ENCODE results near the gene PRAMEF8.
"Not testable (repeated sequence)": the region's sequence is repeated elsewhere in the genome, so short reads cannot be mapped to it uniquely, and the experiment has no call there.

Gene PRAMEF8

GRCh38 chr1:13285037-13285436, at the start of gene PRAMEF8:
Gene PRAMEF8 (minus strand): TSS chr1:13285137. CDS start chr1:13284091, 1,046 bp downstream.
- not testable (repeated sequence) for H3K27ac Mint-ChIP-seq; H3K4me3 Mint-ChIP-seq; H3K27me3 Mint-ChIP-seq (ENCODE audit: low read depth); H3K9me3 Mint-ChIP-seq; H3K4me1 Mint-ChIP-seq; H3K36me3 Mint-ChIP-seq (ENCODE audit: low read depth)

- not testable (repeated sequence) for H3K36me3 Mint-ChIP-seq (ENCODE audit: low read depth); H3K27me3 Mint-ChIP-seq (ENCODE audit: low read depth); H3K4me1 Mint-ChIP-seq; H3K4me3 Mint-ChIP-seq; H3K27ac Mint-ChIP-seq; H3K9me3 Mint-ChIP-seq
Measured at GRCh38 chr1:13315281-13315680, 30.3 kb upstream of the PRAMEF8 start, which contains the start of gene PRAMEF15. Gene PRAMEF15 (plus strand): TSS chr1:13315581. CDS start chr1:13318408, 2,827 bp downstream.

- H3K27ac Mint-ChIP-seq; H3K4me3 Mint-ChIP-seq; H3K4me1 Mint-ChIP-seq; H3K27me3 Mint-ChIP-seq (ENCODE audit: low read depth); H3K36me3 Mint-ChIP-seq (ENCODE audit: low read depth); H3K9me3 Mint-ChIP-seq: not testable (repeated sequence)
Measured at GRCh38 chr1:13303239-13303638, 18.3 kb upstream of the PRAMEF8 start, which contains the start of gene PRAMEF33. Gene PRAMEF33 (plus strand): TSS chr1:13303539. CDS start chr1:13305955, 2,416 bp downstream.

GRCh38 chr1:13302197-13302596, 17.3 kb upstream of the PRAMEF8 start:
- not testable (repeated sequence) for H3K4me3 Mint-ChIP-seq; H3K9me3 Mint-ChIP-seq; H3K27ac Mint-ChIP-seq; H3K27me3 Mint-ChIP-seq (ENCODE audit: low read depth); H3K4me1 Mint-ChIP-seq; H3K36me3 Mint-ChIP-seq (ENCODE audit: low read depth)

- H3K27ac Mint-ChIP-seq; H3K4me1 Mint-ChIP-seq; H3K36me3 Mint-ChIP-seq (ENCODE audit: low read depth); H3K27me3 Mint-ChIP-seq (ENCODE audit: low read depth); H3K4me3 Mint-ChIP-seq; H3K9me3 Mint-ChIP-seq: not testable (repeated sequence)
Measured at GRCh38 chr1:13298699-13299098, 13.8 kb upstream of the PRAMEF8 start.

GRCh38 chr1:13297216-13297931, 12.4 kb upstream of the PRAMEF8 start:
- not testable (repeated sequence) for H3K27me3 Mint-ChIP-seq (ENCODE audit: low read depth); H3K4me1 Mint-ChIP-seq; H3K9me3 Mint-ChIP-seq; H3K36me3 Mint-ChIP-seq (ENCODE audit: low read depth); H3K27ac Mint-ChIP-seq; H3K4me3 Mint-ChIP-seq

- H3K9me3 Mint-ChIP-seq; H3K27ac Mint-ChIP-seq; H3K27me3 Mint-ChIP-seq (ENCODE audit: low read depth); H3K36me3 Mint-ChIP-seq (ENCODE audit: low read depth); H3K4me3 Mint-ChIP-seq; H3K4me1 Mint-ChIP-seq: not testable (repeated sequence)
Measured at GRCh38 chr1:13289030-13289429, 4.1 kb upstream of the PRAMEF8 start.

- not testable (repeated sequence) for H3K27ac Mint-ChIP-seq; H3K27me3 Mint-ChIP-seq (ENCODE audit: low read depth); H3K4me1 Mint-ChIP-seq; H3K36me3 Mint-ChIP-seq (ENCODE audit: low read depth); H3K9me3 Mint-ChIP-seq; H3K4me3 Mint-ChIP-seq
Measured at GRCh38 chr1:13279617-13280016, 5.3 kb downstream of the PRAMEF8 start.

- not testable (repeated sequence) for H3K9me3 Mint-ChIP-seq; H3K27me3 Mint-ChIP-seq (ENCODE audit: low read depth); H3K36me3 Mint-ChIP-seq (ENCODE audit: low read depth); H3K4me1 Mint-ChIP-seq; H3K27ac Mint-ChIP-seq; H3K4me3 Mint-ChIP-seq
Measured at GRCh38 chr1:13277016-13277415, 7.9 kb downstream of the PRAMEF8 start.

- not testable (repeated sequence) for H3K36me3 Mint-ChIP-seq (ENCODE audit: low read depth); H3K9me3 Mint-ChIP-seq; H3K27ac Mint-ChIP-seq; H3K27me3 Mint-ChIP-seq (ENCODE audit: low read depth); H3K4me1 Mint-ChIP-seq; H3K4me3 Mint-ChIP-seq
Measured at GRCh38 chr1:13265124-13265523, 19.8 kb downstream of the PRAMEF8 start.

GRCh38 chr1:13253898-13254297, 31.0 kb downstream of the PRAMEF8 start, which contains the start of gene PRAMEF5:
Gene PRAMEF5 (plus strand): TSS chr1:13254198. CDS start chr1:13259269, 5,071 bp downstream.
- H3K4me1 Mint-ChIP-seq; H3K27ac Mint-ChIP-seq; H3K27me3 Mint-ChIP-seq (ENCODE audit: low read depth); H3K9me3 Mint-ChIP-seq; H3K36me3 Mint-ChIP-seq (ENCODE audit: low read depth); H3K4me3 Mint-ChIP-seq: not testable (repeated sequence)

- H3K27me3 Mint-ChIP-seq (ENCODE audit: low read depth); H3K4me3 Mint-ChIP-seq; H3K36me3 Mint-ChIP-seq (ENCODE audit: low read depth); H3K4me1 Mint-ChIP-seq; H3K27ac Mint-ChIP-seq: not testable (repeated sequence)
- H3K9me3 Mint-ChIP-seq, result peaks cover 26% of the 10 kb centered on the region
Measured at GRCh38 chr1:13247122-13247521, 37.8 kb downstream of the PRAMEF8 start.

- H3K4me1 Mint-ChIP-seq; H3K27me3 Mint-ChIP-seq (ENCODE audit: low read depth); H3K36me3 Mint-ChIP-seq (ENCODE audit: low read depth); H3K27ac Mint-ChIP-seq; H3K4me3 Mint-ChIP-seq: not testable (repeated sequence)
- peaks cover 27% of the 10 kb centered on the region for H3K9me3 Mint-ChIP-seq
Measured at GRCh38 chr1:13246554-13246871, 38.4 kb downstream of the PRAMEF8 start.

- H3K4me1 Mint-ChIP-seq; H3K27me3 Mint-ChIP-seq (ENCODE audit: low read depth); H3K4me3 Mint-ChIP-seq; H3K27ac Mint-ChIP-seq; H3K36me3 Mint-ChIP-seq (ENCODE audit: low read depth): not testable (repeated sequence)
- peaks cover 31% of the 10 kb centered on the region for H3K9me3 Mint-ChIP-seq
Measured at GRCh38 chr1:13245841-13246553, 38.9 kb downstream of the PRAMEF8 start.

GRCh38 chr1:13243536-13244263, 41.2 kb downstream of the PRAMEF8 start:
- H3K4me3 Mint-ChIP-seq; H3K4me1 Mint-ChIP-seq; H3K27ac Mint-ChIP-seq; H3K27me3 Mint-ChIP-seq (ENCODE audit: low read depth); H3K36me3 Mint-ChIP-seq (ENCODE audit: low read depth): not testable (repeated sequence)
- H3K9me3 Mint-ChIP-seq, result peaks cover 38% of the 10 kb centered on the region
